ENCODE results near the gene CFH.

GRCh38 chr1:196619721-196620120 is 32.1 kb upstream of the CFH start:
- no peak for TF ChIP-seq EZH2 (IDR thresholded peaks at IDR 0.05; ENCODE audit: borderline replicate concordance, low read depth, low read length, severe bottlenecking)
- TF ChIP-seq, protein P1, sequence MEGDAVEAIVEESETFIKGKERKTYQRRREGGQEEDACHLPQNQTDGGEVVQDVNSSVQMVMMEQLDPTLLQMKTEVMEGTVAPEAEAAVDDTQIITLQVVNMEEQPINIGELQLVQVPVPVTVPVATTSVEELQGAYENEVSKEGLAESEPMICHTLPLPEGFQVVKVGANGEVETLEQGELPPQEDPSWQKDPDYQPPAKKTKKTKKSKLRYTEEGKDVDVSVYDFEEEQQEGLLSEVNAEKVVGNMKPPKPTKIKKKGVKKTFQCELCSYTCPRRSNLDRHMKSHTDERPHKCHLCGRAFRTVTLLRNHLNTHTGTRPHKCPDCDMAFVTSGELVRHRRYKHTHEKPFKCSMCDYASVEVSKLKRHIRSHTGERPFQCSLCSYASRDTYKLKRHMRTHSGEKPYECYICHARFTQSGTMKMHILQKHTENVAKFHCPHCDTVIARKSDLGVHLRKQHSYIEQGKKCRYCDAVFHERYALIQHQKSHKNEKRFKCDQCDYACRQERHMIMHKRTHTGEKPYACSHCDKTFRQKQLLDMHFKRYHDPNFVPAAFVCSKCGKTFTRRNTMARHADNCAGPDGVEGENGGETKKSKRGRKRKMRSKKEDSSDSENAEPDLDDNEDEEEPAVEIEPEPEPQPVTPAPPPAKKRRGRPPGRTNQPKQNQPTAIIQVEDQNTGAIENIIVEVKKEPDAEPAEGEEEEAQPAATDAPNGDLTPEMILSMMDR (IDR thresholded peaks at IDR 0.05; ENCODE audit: extremely low read depth in 1 of 2, insufficient read depth in 1 of 2, low read depth in 1 of 2, low read length in 2 of 2), result no peak
- TF ChIP-seq POLR2AphosphoS5 (IDR thresholded peaks at IDR 0.05; ENCODE audit: insufficient read depth, low read depth, low read length), result no peak
- TF ChIP-seq POLR2A (IDR thresholded peaks at IDR 0.05; ENCODE audit: low read depth, low read length), result no peak
- TF ChIP-seq MYC (IDR thresholded peaks at IDR 0.05; ENCODE audit: low read depth, low read length), result no peak
- TF ChIP-seq, protein P2, sequence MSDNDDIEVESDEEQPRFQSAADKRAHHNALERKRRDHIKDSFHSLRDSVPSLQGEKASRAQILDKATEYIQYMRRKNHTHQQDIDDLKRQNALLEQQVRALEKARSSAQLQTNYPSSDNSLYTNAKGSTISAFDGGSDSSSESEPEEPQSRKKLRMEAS (IDR thresholded peaks at IDR 0.05; ENCODE audit: insufficient read depth, insufficient read length), result no peak
- TF ChIP-seq GATA2 (IDR thresholded peaks at IDR 0.05; ENCODE audit: insufficient read depth, insufficient read length, low read depth, low read length), result no peak
- no peak for TF ChIP-seq JUN (IDR thresholded peaks at IDR 0.05; ENCODE audit: borderline replicate concordance, insufficient read depth, insufficient read length, low read depth)

Measured in endothelial cell of umbilical vein (primary cell).